WTC11 (cell line): ENCODE data around the gene NFKBIE. TPM values are rescaled to one million over a fixed set of nuclear protein-coding genes. Genes with fewer than 3 reads are reported as not detected.

Source experiments
- ATAC-seq: fragments of 200-7000 bp; cut with Tn5 transposase; 2 replicates; pipeline ENCODE4 v1.10.0; 2021; ENCODE audit warnings: mild to moderate bottlenecking, moderate library complexity
- CTCF ChIA-PET: fragments of 300-600 bp; sonication (Branson Sonifier 250); formaldehyde crosslinking; loops from one replicate; lab custom pipeline; 2021; ENCODE audit warnings: antibody characterized with exemption; lab: Charles Lee
- POLR2A ChIA-PET: fragments of 350-600 bp; sonication (Branson Sonifier 250); formaldehyde crosslinking; loops from one replicate; lab custom pipeline; 2021; ENCODE audit warnings: antibody characterized with exemption; lab: Charles Lee
- DNase-seq: peaks from one replicate; pipeline ENCODE4 v3.0.0; 2021; ENCODE audit warnings: low spot score
- H3K27ac Mint-ChIP-seq: 2 replicates; pipeline ENCODE4 v1.8.0; 2021; ENCODE audit warnings: mixed read lengths
- H3K27me3 Mint-ChIP-seq: 2 replicates; pipeline ENCODE4 v1.8.0; 2021; ENCODE audit warnings: low read depth, mild to moderate bottlenecking, moderate library complexity, mixed read lengths
- H3K36me3 Mint-ChIP-seq: 2 replicates; pipeline ENCODE4 v1.8.0; 2021; ENCODE audit warnings: mixed read lengths
- H3K4me1 Mint-ChIP-seq: 2 replicates; pipeline ENCODE4 v1.8.0; 2022; ENCODE audit warnings: mixed read lengths
- H3K4me3 Mint-ChIP-seq: 2 replicates; pipeline ENCODE4 v1.8.0; 2021; ENCODE audit warnings: mild to moderate bottlenecking, moderate library complexity, mixed read lengths
- H3K9me3 Mint-ChIP-seq: 2 replicates; pipeline ENCODE4 v1.8.0; 2021; ENCODE audit warnings: mixed read lengths
- ATF3 ChIP-seq: sonication (generic); formaldehyde crosslinking; conservative IDR thresholded peaks from 2 replicates; pipeline ENCODE4 v1.8.1; 2022; ENCODE audit warnings: mild to moderate bottlenecking, missing genetic modification reagents
- ATF6 ChIP-seq: sonication (generic); formaldehyde crosslinking; IDR thresholded peaks from 2 replicates; pipeline ENCODE4 v1.8.1; 2023; ENCODE audit warnings: mild to moderate bottlenecking, missing genetic modification reagents
- CDX4 ChIP-seq: fragments of 250-450 bp; sonication (Bioruptor Pico); IDR thresholded peaks from 2 replicates; pipeline ENCODE4 v1.9.0; 2021; ENCODE audit warnings: moderate library complexity, mild to moderate bottlenecking, inconsistent platforms, borderline replicate concordance
- E2F4 ChIP-seq: sonication (generic); formaldehyde crosslinking; IDR thresholded peaks from 2 replicates; pipeline ENCODE4 v1.8.1; 2022; ENCODE audit warnings: low read depth, mild to moderate bottlenecking, moderate library complexity, missing genetic modification reagents, borderline replicate concordance
- E2F5 ChIP-seq: sonication (generic); formaldehyde crosslinking; IDR thresholded peaks from 2 replicates; pipeline ENCODE4 v1.8.1; 2022; ENCODE audit warnings: mild to moderate bottlenecking, moderate library complexity, missing genetic modification reagents
- GABPB1 ChIP-seq: sonication (generic); formaldehyde crosslinking; IDR thresholded peaks from 2 replicates; pipeline ENCODE4 v1.8.1; 2023; ENCODE audit warnings: mild to moderate bottlenecking, missing genetic modification reagents
- IRF2 ChIP-seq: sonication (generic); formaldehyde crosslinking; IDR thresholded peaks from 2 replicates; pipeline ENCODE4 v1.8.0; 2022; ENCODE audit warnings: low read depth, missing genetic modification reagents, borderline replicate concordance
- PREB ChIP-seq: sonication (generic); formaldehyde crosslinking; IDR thresholded peaks from 2 replicates; pipeline ENCODE4 v1.8.1; 2022; ENCODE audit warnings: mild to moderate bottlenecking, missing genetic modification reagents, moderate library complexity, borderline replicate concordance
- TP53 ChIP-seq: sonication (generic); formaldehyde crosslinking; IDR thresholded peaks from 2 replicates; pipeline ENCODE4 v1.8.1; 2023; ENCODE audit warnings: mild to moderate bottlenecking, missing genetic modification reagents
- ZNF121 ChIP-seq: sonication (generic); formaldehyde crosslinking; IDR thresholded peaks from 2 replicates; pipeline ENCODE4 v1.8.0; 2023; ENCODE audit warnings: missing genetic modification reagents
- ZNF263 ChIP-seq: sonication (generic); formaldehyde crosslinking; IDR thresholded peaks from 2 replicates; pipeline ENCODE4 v1.8.1; 2022; ENCODE audit warnings: low read depth, mild to moderate bottlenecking, moderate library complexity, missing genetic modification reagents
- ZNF532 ChIP-seq: fragments of 250-450 bp; sonication (Bioruptor Pico); IDR thresholded peaks from 2 replicates; pipeline ENCODE4 v1.9.0; 2021; ENCODE audit warnings: mild to moderate bottlenecking, borderline replicate concordance
- ZNF671 ChIP-seq: fragments of 250-450 bp; sonication (Bioruptor Pico); IDR thresholded peaks from 2 replicates; pipeline ENCODE4 v1.8.0; 2021; ENCODE audit warnings: mild to moderate bottlenecking
- total RNA-seq: library from RNA; stranded (reverse); gene quantifications from 3 replicates; pipeline ENCODE4 v1.2.3, GENCODE V29; 2021

Gene NFKBIE
- total RNA-seq, 1 experiment from 2014 or later: 10.3 TPM

GRCh38 chr6:44305200-44305725 is 39.9 kb upstream of the NFKBIE start:
- TF ChIP-seq ATF3 (CRISPR knock-in tag) (no peak), E2F5 (CRISPR knock-in tag) (no peak), ZNF532 (CRISPR knock-in tag) (no peak), CDX4 (CRISPR knock-in tag) (no peak), ZNF263 (CRISPR knock-in tag) (no peak), PREB (no peak), E2F4 (CRISPR knock-in tag) (no peak), ZNF671 (CRISPR knock-in tag) (no peak), IRF2 (CRISPR knock-in tag) (no peak), ZNF121 (CRISPR knock-in tag) (no peak), TP53 (CRISPR knock-in tag) (no peak), ATF6 (CRISPR knock-in tag) (no peak), GABPB1 (CRISPR knock-in tag) (no peak)
- H3K4me3 Mint-ChIP-seq: no peak overlapping the region
- ChIA-PET POLR2A (interaction anchor here (0.8 kb wide), 1 partner anchor 59 kb away, joined by 3 read pairs; the partner anchor contains the start of gene HSP90AB1), CTCF (interaction anchor here (0.7 to 5.3 kb wide), 27 partner anchors 8 to 242 kb away, joined by 3 to 109 read pairs (median 6); partner anchors contain the start of genes AARS2, HSP90AB1, SLC35B2 and SPATS1)
- H3K4me1 Mint-ChIP-seq: no peaks in the 10 kb centered on the region
- H3K27ac Mint-ChIP-seq: peak overlapping the region; percentile 34
- no peaks in the 10 kb centered on the region for H3K9me3 Mint-ChIP-seq
- no peak for DNase-seq
- no peak; the same call in 1 of the 2 replicates for ATAC-seq
- peaks cover 71% of the 10 kb centered on the region for H3K36me3 Mint-ChIP-seq
- H3K27me3 Mint-ChIP-seq: no peaks in the 10 kb centered on the region
